Raji (cell line): ENCODE results near the gene OR9K2.

Experiments
- POLR2A ChIP-seq: IDR thresholded peaks from 2 replicates; pipeline ENCODE4 v1.6.1; 2011; ENCODE audit warnings: low read depth, low read length, control low read depth; ENCODE audit not compliant: insufficient read depth

OR9K2 gene, protein sequence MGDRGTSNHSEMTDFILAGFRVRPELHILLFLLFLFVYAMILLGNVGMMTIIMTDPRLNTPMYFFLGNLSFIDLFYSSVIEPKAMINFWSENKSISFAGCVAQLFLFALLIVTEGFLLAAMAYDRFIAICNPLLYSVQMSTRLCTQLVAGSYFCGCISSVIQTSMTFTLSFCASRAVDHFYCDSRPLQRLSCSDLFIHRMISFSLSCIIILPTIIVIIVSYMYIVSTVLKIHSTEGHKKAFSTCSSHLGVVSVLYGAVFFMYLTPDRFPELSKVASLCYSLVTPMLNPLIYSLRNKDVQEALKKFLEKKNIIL

DNA sequence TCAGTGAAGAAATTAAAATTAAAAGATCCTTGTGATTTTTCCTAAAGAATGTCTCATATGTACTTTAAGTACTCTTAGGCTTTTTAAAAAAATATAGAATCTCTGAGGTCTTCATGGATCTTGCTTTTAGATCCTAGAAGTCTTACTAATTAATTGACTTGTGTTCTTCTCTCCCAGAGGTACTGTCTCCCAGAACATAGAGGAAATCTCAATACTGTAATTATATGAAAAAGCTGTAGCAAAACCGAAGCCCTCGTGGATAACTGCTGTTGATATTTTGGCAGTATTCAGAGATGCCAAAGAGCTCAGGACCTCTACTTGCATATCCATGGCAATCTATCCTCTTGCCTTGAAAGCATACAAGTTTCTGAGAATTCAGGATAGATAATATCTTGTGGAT lies at the start of gene OR9K2:
OR9K2 (plus strand) TSS at position 301 of the 400 bp plus-strand sequence. CDS start 3,429 bp downstream, outside the sequence.
- no peak for TF ChIP-seq POLR2A

- TF ChIP-seq POLR2A, result no peak
Observed at GRCh38 chr12:55092579-55092978, 33.6 kb upstream of the OR9K2 start.

- TF ChIP-seq POLR2A, result no peak
Observed at GRCh38 chr12:55112378-55112875, 13.8 kb upstream of the OR9K2 start.

DNA sequence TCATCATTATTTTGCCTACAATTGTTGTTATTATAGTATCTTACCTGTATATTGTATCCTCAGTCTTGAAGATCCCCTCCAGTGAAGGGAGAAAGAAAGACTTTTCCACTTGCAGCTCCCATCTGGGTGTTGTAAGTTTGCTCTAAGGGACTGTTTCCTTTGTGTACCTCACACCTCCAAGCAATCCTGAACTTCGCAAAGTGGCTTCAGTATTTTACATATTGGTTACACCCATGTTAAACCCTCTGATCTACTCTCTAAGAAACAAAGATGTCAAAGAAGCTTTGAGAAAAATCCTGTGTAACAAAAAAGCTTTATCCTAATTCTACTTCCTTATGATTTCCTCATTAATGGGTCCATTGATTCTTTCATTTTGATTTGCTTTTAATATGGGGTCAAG lies 10.1 kb upstream of the OR9K2 start:
- TF ChIP-seq POLR2A, result no peak

- no peak for TF ChIP-seq POLR2A
Observed at GRCh38 chr12:55132816-55133215, 6.6 kb downstream of the OR9K2 start.

- no peak for TF ChIP-seq POLR2A
Observed at GRCh38 chr12:55142669-55143565, 16.7 kb downstream of the OR9K2 start.

DNA sequence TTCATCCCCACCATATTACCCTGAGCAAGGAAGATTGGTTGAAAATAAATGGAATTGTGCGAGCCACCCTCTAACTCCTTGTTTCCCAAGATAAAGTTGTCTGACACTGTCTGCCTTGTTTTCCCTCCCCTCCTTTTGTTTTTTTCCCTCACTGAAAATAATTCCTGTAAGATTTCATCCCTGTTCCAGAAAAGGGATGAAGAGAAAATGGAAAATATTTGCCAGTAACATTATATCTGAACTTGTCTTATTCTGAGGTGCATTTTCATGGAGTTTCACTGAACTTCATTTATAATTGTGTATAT lies 17.3 kb downstream of the OR9K2 start:
- TF ChIP-seq POLR2A, result no peak

GRCh38 chr12:55171445-55171844 lies 45.2 kb downstream of the OR9K2 start:
- no peak for TF ChIP-seq POLR2A

DNA sequence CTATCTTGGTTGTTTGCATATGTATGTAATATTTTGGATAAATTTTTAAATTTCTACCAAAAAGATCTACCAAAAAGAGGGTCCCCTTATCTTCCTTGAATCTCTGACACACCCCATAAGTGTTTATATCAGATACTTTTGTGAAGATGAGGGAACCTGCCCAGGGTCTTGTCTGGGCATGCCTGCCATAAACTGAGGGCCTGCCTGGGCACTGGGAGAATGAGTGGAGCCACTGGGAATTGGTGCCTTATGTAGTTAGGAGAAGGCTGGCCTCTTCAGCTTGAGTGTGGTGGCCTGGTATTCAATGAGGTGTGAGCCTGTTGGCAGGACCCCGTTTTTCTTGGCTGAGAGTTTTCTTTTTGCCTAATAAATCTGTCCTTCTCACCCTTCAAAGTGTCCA lies 46.5 kb downstream of the OR9K2 start:
- TF ChIP-seq POLR2A, result no peak

DNA sequence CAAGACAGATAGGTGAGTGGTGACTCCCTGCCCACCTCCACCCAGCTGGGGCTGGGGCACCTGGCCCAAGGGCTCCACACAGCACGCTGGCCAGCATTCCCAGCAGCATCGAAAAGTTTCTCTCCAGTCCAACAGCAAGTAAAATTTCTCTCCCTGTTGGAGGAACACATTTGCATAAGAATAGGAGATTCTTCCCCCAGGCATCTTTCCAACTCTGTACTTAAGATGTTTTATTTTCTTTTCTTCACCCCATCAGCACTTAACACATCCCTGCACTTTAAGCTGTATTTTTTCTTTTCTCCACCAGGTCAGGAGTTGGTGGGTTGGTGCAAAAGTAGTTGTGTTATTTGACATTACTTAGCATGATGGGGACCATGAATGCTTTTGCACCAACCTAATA lies 47.2 kb downstream of the OR9K2 start:
- TF ChIP-seq POLR2A, result no peak
